HG03196 (cell line): ENCODE measurements around the gene ENOX1.

ENCODE experiments used
- ATAC-seq: cut with Tn5 transposase; IDR thresholded peaks from one replicate; pipeline ENCODE4 v1.9.1; 2021; ENCODE audit not compliant: unreplicated experiment

The ENOX1 gene

DNA sequence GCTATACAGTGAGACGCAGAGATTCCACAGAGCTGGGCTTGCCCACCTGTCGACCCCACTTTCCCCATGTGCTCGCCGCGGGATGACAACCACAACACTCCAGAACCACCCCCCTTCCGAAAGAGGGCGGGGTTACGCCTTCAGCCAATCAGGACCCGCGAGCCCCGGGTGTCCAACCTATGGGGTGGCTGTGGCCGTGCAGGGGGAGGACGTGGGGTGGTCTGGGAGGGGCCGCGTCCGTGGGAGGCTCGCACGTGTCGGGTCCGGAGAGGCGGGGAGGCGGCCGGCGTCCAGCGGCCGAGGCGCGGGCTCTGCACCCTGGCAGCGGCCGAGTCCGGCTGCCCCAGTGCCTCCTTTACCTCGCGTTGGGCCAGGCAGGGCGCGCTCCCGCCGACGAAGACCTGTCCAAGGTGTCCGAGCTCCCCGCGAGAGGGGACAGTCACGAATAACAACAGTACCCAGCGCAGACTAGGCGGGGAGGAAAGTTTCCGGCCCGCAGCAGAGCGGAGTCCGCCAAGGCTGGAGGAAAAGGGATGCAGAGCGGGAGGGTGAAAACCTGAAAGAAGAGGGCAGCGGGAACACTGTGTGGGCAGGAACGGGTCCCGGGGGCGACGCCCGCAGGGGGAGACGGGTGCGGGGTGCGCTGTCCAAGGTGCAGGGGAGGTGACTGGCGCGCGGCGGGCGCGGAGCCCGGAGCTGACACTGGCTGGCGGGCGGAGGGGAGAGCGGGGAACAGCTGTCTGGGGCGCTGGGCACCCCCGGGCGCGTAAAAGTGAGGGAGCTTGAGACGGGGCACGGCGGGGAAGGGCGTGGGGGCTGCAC lies 911 bp downstream of the ENOX1 start:
- ATAC-seq: no peak

DNA sequence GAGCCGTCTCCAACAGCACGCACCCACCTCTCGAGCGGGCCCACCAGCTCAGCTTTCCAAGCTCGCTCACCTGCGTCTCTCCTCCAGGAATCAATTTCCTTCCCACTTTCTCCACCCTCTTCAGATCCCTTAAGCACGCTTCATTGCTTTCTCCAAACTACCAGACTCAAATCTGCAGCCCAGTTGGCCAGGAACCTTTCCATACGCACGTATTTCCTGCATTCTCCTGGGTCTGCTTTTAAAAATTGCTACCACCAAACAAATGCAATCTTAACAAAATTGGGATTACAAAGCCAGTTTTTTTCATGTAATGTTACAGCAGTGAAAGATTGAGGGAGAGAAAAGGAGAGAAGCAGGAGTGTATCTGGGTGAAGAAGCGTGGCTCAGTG lies 1.5 kb downstream of the ENOX1 start:
- ATAC-seq: no peak

- no peak for ATAC-seq
Measured at GRCh38 chr13:43784496-43784895, 2.3 kb downstream of the ENOX1 start.

DNA sequence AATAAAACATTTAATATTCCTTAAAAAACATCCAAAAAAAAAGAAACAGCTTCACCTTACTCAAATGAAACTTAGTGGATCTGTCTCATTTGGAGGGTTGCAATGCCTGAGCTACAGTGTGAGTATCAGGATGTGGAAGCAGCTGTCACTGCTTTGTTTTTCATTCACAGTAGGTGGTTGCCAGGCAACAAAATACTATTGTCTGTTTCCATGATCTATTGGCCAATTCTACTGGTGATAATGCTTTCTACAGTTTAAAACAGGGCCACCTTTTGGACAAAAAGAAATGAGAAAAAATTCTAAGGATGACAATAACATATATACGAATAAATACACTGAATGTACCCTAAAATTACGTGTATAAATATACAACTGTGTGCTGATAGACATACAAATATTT lies 3.0 kb downstream of the ENOX1 start:
- no peak for ATAC-seq

GRCh38 chr13:43782686-43783085 lies 4.1 kb downstream of the ENOX1 start:
- no peak for ATAC-seq

DNA sequence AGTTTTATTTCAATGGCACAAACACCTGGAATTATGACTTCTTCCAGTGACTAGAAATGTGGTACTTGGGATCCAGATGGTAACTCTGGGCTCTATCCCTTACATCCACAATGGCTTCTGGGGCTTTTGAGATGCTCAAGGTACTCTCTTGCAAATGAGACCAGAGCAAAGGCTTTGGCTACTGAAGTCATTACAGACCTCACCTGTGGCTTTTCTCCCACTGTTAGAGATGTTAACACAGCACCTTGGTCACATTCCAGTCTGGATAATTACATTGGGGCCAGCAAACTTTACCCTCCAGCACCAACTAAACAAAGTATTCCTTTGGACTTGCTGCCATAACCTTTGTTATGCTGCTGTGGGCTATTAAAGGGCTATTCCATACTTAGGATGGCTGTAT lies 6.1 kb downstream of the ENOX1 start:
- no peak for ATAC-seq

DNA sequence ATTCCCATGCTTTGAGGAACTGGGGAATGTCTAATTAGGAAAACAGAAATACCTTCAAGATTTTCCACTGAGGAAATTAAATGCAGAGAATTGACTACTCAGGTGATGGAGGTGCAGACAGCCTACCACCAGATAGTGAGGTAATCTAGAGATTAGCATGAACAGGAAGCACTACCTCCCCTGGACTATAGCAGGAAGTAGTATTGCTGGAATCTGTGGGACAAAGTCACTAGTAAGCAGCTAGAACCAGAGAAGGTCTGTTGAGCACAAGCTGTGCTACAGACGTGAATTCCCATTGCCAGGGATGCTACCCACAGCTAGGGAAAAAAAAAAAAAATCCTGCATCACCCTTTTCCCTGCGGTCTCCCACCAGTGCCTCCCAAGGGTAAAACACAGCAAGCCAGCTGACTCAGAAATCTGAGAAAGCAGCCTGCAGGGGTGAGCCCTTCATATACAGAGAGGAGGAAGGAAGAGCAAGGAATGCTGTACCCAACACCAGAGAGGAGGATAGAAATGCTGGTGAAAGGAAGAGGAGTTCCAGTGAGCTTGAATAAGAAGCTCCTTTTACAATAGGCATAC lies 10.2 kb downstream of the ENOX1 start:
- ATAC-seq: no peak

DNA sequence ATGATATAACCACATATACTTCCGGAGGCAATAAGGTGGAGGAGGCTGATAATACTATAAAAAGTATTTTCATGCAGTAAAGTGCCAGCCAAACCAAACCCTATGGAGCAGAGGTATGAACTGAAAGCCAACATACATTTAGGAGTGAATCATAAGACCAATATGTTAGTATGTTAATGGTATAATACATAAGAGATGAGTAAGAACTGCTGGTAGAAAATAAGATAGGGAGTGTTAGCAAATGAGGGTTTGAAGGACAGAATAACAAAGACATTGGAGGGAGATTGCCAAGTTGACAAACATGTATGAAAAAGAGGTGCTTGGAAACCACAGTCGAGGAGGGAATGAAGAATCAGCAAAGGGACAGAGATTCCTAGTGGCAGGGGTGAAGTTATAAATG lies 10.8 kb downstream of the ENOX1 start:
- ATAC-seq: no peak

DNA sequence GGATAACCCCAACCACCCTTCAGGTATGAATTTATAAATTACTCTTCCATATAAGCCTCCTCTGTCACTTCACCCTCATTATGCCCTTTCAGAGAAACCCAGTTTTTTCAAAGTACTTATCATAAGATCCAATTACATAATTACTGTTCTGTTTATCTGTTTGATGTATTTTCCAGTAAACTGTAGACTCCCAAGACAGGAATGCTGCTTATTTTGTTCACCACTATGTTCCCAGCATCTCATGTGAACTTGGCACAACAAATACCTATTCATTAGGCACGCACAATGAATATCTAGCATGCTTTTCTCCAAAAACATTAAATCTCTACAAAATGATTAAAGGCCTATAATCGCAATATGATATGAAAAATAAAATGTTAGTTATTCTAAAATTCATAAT lies 13.2 kb downstream of the ENOX1 start:
- ATAC-seq: no peak

DNA sequence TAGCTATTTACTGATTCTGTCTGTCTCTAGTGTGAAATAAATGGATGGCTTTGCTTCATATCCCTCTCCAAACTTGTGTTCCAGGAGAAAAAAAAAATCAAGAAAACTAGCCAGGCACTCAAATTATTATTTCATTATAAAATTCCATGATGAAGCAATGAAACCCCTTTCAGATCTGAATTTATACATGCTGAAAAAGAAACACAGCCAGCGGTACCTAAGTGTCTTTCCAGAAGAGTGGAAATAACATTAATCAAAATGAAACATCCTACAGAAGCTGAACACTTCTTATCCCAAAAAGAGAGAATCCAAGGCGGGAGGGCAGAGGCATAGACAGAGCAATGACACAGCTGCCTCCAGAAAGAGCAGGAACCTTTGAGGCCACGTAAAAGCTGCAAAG lies 15.9 kb downstream of the ENOX1 start:
- ATAC-seq: no peak

- no peak for ATAC-seq
Measured at GRCh38 chr13:43769529-43769928, 17.2 kb downstream of the ENOX1 start.

GRCh38 chr13:43767341-43767931 lies 19.3 kb downstream of the ENOX1 start:
- ATAC-seq: no peak

DNA sequence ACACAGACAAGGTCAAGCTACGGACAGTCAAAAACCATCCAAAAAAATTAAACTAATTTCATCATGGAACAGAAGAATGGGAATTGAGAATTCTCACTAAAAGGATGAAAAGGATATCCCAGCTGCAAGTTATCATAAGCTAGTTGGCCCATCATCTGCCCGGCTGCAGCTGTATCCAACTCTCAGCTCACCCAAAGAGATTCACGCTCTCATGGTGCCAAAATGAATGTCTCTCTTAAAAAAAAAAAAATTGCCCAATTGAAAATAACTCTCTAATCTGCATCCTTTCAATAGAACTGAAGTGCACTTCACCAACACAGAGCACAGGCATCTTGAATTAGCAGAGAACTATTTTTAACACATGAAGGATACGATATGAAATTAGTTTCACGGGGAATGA lies 20.0 kb downstream of the ENOX1 start:
- ATAC-seq: no peak

GRCh38 chr13:43764349-43764748 lies 22.4 kb downstream of the ENOX1 start:
- ATAC-seq: no peak

- ATAC-seq: no peak
Measured at GRCh38 chr13:43763143-43763759, 23.5 kb downstream of the ENOX1 start.

DNA sequence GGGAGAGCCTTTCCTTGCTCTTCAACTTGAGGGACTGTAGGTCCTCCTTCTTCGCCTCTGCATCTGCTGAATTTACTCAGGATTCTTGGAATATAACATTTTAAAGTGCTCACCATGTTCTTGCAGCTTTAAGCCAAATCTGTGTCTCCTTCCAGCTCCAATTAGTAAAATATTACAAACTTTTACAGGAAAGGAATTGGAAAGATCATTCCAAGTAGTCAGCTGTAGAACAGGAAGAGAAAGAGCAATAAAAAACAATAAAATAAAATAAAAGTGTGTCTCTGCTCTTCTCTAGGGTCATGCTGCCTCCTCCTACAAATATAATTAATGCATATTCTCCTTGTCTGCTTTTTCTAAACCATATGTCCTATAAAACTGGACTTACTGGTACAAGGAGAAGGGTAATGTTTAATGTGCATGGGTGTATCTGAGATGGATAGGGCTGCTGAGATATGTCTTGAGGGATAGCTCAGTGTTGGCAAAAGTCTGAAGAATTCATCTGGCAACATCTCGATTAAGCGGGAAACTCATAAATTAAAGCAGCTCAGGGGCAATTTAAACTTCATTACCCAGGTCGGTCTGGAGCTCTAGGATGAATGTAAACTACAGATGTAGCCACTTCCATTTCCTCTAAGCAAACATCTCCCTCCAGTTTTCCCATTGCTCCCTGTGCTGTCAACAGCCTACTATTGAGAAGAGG lies 25.0 kb downstream of the ENOX1 start:
- no peak for ATAC-seq

DNA sequence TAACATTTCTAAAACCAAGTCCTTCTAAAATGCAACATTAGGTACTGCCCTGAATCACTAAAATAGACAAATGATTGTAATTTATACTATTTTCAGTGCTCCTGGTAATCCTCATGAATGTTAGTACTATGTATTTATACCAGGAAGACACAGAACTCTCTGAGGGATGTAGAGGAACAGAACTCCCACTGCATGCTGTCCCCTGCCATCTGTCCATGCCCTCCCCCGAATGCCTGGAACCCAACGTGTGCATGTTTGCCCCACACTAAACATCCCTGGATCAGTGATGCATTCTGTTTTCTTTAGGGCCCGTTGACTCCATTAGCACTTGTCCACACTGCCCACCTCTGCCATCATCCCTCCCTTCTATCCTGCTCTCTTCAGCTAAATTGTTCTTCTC lies 26.5 kb downstream of the ENOX1 start:
- ATAC-seq: no peak

GRCh38 chr13:43758834-43759233 lies 27.9 kb downstream of the ENOX1 start:
- ATAC-seq: no peak

- ATAC-seq: no peak
Measured at GRCh38 chr13:43757266-43757665, 29.5 kb downstream of the ENOX1 start.

DNA sequence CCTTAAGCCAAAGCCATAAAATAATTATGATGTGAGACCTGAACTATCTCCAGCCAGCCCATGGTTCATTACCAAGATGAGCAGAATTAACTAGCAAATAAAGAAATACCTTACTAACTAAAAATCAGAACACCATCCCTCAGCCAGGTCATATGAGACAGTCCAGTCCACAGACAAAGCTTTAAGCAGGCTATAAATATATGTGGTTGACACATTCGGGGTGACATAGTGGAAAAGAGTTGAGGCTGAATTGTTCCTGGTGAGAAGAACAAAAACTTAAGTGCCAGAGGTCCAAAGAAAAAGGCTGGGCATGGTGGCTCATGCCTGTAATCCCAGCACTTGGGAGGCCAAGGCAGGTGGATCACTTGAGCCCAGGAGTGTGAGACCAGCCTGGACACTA lies 30.9 kb downstream of the ENOX1 start:
- ATAC-seq: no peak

GRCh38 chr13:43751624-43752023 lies 35.1 kb downstream of the ENOX1 start:
- ATAC-seq: no peak
